Activated naive CD4-positive, alpha-beta T cell treated with anti-CD3 and anti-CD28 coated beads, Interleukin-2, amount 10 ng/mL, durations not matched to agents 7 days and 5 days (primary cell): ENCODE data around the gene TMEM229A.
"Not testable (repeated sequence)": the region's sequence is repeated elsewhere in the genome, so short reads cannot be mapped to it uniquely, and the experiment has no call there.

ENCODE experiments used
- CTCF ChIA-PET: fragments of 350-600 bp; sonication (Branson Sonifier 250); formaldehyde crosslinking; loops from one replicate; lab custom pipeline; 2021; ENCODE audit warnings: antibody characterized with exemption; lab: Charles Lee
- DNase-seq: peaks from one replicate; pipeline ENCODE4 v3.0.0-alpha.2; 2020
- H3K27ac Mint-ChIP-seq: one replicate; pipeline ENCODE4 v1.8.0; 2021; ENCODE audit warnings: mild to moderate bottlenecking, moderate library complexity, mixed read lengths
- H3K27me3 Mint-ChIP-seq: one replicate; pipeline ENCODE4 v1.8.0; 2021; ENCODE audit warnings: mild to moderate bottlenecking, mixed read lengths
- H3K36me3 Mint-ChIP-seq: one replicate; pipeline ENCODE4 v1.8.0; 2021; ENCODE audit warnings: mixed read lengths
- H3K4me1 Mint-ChIP-seq: one replicate; pipeline ENCODE4 v1.8.0; 2021; ENCODE audit warnings: mixed read lengths
- H3K4me3 Mint-ChIP-seq: one replicate; pipeline ENCODE4 v1.8.0; 2021; ENCODE audit warnings: mild to moderate bottlenecking, moderate library complexity, mixed read lengths
- H3K9me3 Mint-ChIP-seq: one replicate; pipeline ENCODE4 v1.8.0; 2021; ENCODE audit warnings: mixed read lengths

The TMEM229A gene

GRCh38 chr7:124042826-124043225, 10.0 kb upstream of the TMEM229A start:
- Mint-ChIP-seq H3K27me3 (no peaks in the 10 kb centered on the region), H3K4me3 (no peak overlapping the region), H3K27ac (no peak overlapping the region), H3K9me3 (no peaks in the 10 kb centered on the region), H3K36me3 (no peaks in the 10 kb centered on the region), H3K4me1 (no peaks in the 10 kb centered on the region)
- no peak for DNase-seq
- CTCF ChIA-PET, result no interaction called here

GRCh38 chr7:124041439-124041838, 8.6 kb upstream of the TMEM229A start:
- no peak overlapping the region for H3K4me3 Mint-ChIP-seq
- no peak overlapping the region for H3K27ac Mint-ChIP-seq
- H3K9me3 Mint-ChIP-seq, result no peaks in the 10 kb centered on the region
- H3K27me3 Mint-ChIP-seq, result peaks cover 1% of the 10 kb centered on the region
- no peaks in the 10 kb centered on the region for H3K36me3 Mint-ChIP-seq
- no peak for DNase-seq
- H3K4me1 Mint-ChIP-seq, result no peaks in the 10 kb centered on the region
- CTCF ChIA-PET, result no interaction called here

- H3K4me1 Mint-ChIP-seq, H3K27ac Mint-ChIP-seq, DNase-seq, H3K9me3 Mint-ChIP-seq, CTCF ChIA-PET, H3K4me3 Mint-ChIP-seq, H3K36me3 Mint-ChIP-seq: not testable (repeated sequence)
- H3K27me3 Mint-ChIP-seq, result peaks cover 27% of the 10 kb centered on the region
Measured at GRCh38 chr7:124037902-124038301, 5.0 kb upstream of the TMEM229A start.

- CTCF ChIA-PET, result no interaction called here
- Mint-ChIP-seq H3K4me3 (no peak overlapping the region), H3K27ac (no peak overlapping the region), H3K4me1 (peaks cover 10% of the 10 kb centered on the region), H3K9me3 (no peaks in the 10 kb centered on the region), H3K36me3 (no peaks in the 10 kb centered on the region), H3K27me3 (peaks cover 47% of the 10 kb centered on the region)
- DNase-seq, result no peak
Measured at GRCh38 chr7:124035706-124036105, 2.8 kb upstream of the TMEM229A start.

- CTCF ChIA-PET, result no interaction called here
Measured at GRCh38 chr7:124034754-124035100, 1.9 kb upstream of the TMEM229A start.

GRCh38 chr7:124033807-124034753, 1.2 kb upstream of the TMEM229A start:
- peaks cover 10% of the 10 kb centered on the region for H3K4me1 Mint-ChIP-seq

More at GRCh38 chr7:124034754-124035100, 1.9 kb upstream of the TMEM229A start:
- H3K9me3 Mint-ChIP-seq, result no peaks in the 10 kb centered on the region
- H3K4me3 Mint-ChIP-seq, result no peak overlapping the region
- DNase-seq, result no peak
- peaks cover 47% of the 10 kb centered on the region for H3K27me3 Mint-ChIP-seq
- H3K4me1 Mint-ChIP-seq, result peaks cover 10% of the 10 kb centered on the region
- no peaks in the 10 kb centered on the region for H3K36me3 Mint-ChIP-seq
- no peak overlapping the region for H3K27ac Mint-ChIP-seq

GRCh38 chr7:124033095-124033806, 384 bp upstream of the TMEM229A start:
- no peak for DNase-seq
- peaks cover 10% of the 10 kb centered on the region for H3K4me1 Mint-ChIP-seq
- H3K9me3 Mint-ChIP-seq, result no peaks in the 10 kb centered on the region
- no peaks in the 10 kb centered on the region for H3K36me3 Mint-ChIP-seq
- H3K27ac Mint-ChIP-seq, result no peak overlapping the region
- no peak overlapping the region for H3K4me3 Mint-ChIP-seq
- H3K27me3 Mint-ChIP-seq, result peaks cover 47% of the 10 kb centered on the region
- CTCF ChIA-PET, result no interaction called here

More at GRCh38 chr7:124033807-124034753, 1.2 kb upstream of the TMEM229A start:
- Mint-ChIP-seq H3K27me3 (peaks cover 47% of the 10 kb centered on the region), H3K36me3 (no peaks in the 10 kb centered on the region), H3K27ac (no peak overlapping the region), H3K4me3 (peak overlapping the region; percentile 15), H3K9me3 (no peaks in the 10 kb centered on the region)
- CTCF ChIA-PET, result no interaction called here
- DNase-seq, result no peak

DNA sequence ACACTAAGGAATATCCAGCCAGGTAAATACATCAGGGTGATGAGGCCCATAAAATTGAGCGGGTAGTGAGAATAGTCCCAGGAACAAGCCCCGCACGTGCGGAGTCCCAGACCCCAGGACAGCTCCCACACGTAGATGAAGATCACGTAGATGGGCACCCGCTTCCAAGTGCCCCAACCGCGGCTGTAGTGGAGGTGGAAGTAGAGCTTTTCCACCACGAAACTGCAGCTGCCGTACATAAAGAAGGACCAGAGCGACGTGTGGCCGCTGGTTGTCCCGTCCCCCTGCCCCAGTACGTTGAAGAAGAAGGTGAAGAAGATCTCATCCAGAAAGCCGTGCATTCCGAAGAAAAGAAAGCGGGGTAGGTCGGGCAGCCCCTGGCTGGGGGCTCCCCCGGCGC, 948 bp downstream of the TMEM229A start:
- Mint-ChIP-seq H3K4me3 (peak overlapping the region; percentile 31), H3K9me3 (no peaks in the 10 kb centered on the region), H3K4me1 (peaks cover 10% of the 10 kb centered on the region), H3K27ac (no peak overlapping the region), H3K27me3 (peaks cover 47% of the 10 kb centered on the region), H3K36me3 (no peaks in the 10 kb centered on the region)
- CTCF ChIA-PET, result no interaction called here
- DNase-seq, result no peak

DNA sequence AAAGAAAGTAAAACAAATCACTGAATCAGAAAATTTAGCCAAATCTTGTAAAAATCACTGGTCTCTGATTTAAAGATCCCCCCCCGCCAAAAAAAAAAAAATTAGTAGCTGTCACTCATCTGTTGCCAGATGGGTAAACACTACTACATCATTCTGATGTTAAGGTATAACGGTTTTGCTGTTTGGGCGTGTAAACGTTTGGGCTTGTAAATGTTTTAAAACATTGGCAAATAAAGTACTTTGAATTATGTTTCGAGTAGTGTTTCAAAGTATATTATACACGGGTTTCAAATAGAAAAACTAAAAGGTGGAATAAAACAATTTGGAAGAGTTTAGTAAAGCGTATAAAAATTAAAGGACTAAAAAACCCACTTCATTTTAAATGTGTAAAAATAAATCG, 1.5 kb downstream of the TMEM229A start:
- CTCF ChIA-PET, result no interaction called here
- no peaks in the 10 kb centered on the region for H3K36me3 Mint-ChIP-seq
- peaks cover 45% of the 10 kb centered on the region for H3K27me3 Mint-ChIP-seq
- H3K4me3 Mint-ChIP-seq, result no peak overlapping the region
- no peaks in the 10 kb centered on the region for H3K9me3 Mint-ChIP-seq
- DNase-seq, result no peak
- H3K27ac Mint-ChIP-seq, result no peak overlapping the region
- H3K4me1 Mint-ChIP-seq, result peaks cover 10% of the 10 kb centered on the region

- CTCF ChIA-PET, result no interaction called here
- H3K4me3 Mint-ChIP-seq, result no peak overlapping the region
- no peak for DNase-seq
- H3K9me3 Mint-ChIP-seq, result no peaks in the 10 kb centered on the region
- no peaks in the 10 kb centered on the region for H3K36me3 Mint-ChIP-seq
- no peak overlapping the region for H3K27ac Mint-ChIP-seq
- H3K4me1 Mint-ChIP-seq, result peaks cover 10% of the 10 kb centered on the region
- peaks cover 42% of the 10 kb centered on the region for H3K27me3 Mint-ChIP-seq
Measured at GRCh38 chr7:124030964-124031363, 1.9 kb downstream of the TMEM229A start.

DNA sequence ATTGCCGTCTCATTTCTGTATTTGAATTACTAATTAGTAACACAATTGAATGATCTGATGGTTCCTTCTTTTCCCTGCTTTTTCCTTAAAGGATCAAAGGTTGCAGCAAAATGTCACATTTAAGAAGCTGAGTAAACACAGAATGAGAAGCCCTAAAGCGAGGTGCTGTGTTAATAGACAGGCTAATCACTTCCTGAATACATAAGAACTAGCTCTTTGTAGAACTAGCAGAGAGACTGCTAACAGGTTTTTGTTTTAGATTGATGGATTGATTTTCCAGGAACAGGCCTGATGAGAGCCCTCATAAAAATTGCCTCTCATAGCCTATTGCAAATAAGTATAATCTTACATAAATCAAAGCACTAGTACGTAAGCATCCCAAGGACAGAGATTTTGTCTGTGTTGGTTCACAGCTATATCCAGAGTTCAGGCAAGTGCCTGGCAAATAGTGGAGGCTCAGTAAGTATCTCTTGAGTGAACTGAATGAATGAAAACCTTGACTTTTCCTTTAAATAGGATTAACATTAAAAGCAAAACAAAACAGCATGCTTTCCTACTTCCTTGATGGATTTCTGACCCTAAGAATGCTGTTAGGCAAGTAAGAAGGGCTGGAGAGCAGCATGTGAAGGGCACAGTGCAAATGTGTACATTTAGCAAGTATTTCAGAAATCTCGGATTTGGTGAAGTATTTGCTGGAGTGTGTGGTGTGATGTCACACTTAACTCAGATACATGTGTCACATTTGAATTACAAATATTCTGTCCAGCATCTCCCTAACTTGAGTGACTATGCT, 3.3 kb downstream of the TMEM229A start:
- no peak for DNase-seq
- no peaks in the 10 kb centered on the region for H3K36me3 Mint-ChIP-seq
- no peak overlapping the region for H3K27ac Mint-ChIP-seq
- H3K27me3 Mint-ChIP-seq, result peaks cover 35% of the 10 kb centered on the region
- CTCF ChIA-PET, result interaction anchor here (1.1 kb wide), 1 partner anchor 71 kb away, joined by 3 read pairs; no protein-coding TSS in a partner anchor
- H3K4me3 Mint-ChIP-seq, result no peak overlapping the region
- H3K9me3 Mint-ChIP-seq, result no peaks in the 10 kb centered on the region
- H3K4me1 Mint-ChIP-seq, result peaks cover 10% of the 10 kb centered on the region

GRCh38 chr7:124027236-124027635, 5.6 kb downstream of the TMEM229A start:
- Mint-ChIP-seq H3K4me3 (no peak overlapping the region), H3K27me3 (peaks cover 15% of the 10 kb centered on the region), H3K36me3 (no peaks in the 10 kb centered on the region), H3K27ac (no peak overlapping the region), H3K4me1 (peaks cover 5% of the 10 kb centered on the region), H3K9me3 (no peaks in the 10 kb centered on the region)
- DNase-seq, result no peak
- CTCF ChIA-PET, result no interaction called here

DNA sequence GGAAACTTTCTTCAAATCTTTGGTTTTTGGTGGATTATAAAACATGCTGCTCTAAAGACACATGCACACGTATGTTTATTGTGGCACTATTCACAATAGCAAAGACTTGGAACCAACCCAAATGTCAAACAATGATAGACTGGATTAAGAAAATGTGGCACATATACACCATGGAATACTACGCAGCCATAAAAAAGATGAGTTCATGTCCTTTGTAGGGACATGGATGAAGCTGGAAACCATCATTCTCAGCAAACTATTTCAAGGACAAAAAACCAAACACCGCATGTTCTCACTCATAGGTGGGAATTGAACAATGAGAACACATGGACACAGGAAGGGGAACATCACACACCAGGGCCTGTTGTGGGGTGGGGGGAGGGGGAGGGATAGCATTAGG, 8.5 kb downstream of the TMEM229A start:
- H3K4me1 Mint-ChIP-seq, H3K9me3 Mint-ChIP-seq, H3K36me3 Mint-ChIP-seq, H3K27me3 Mint-ChIP-seq, H3K27ac Mint-ChIP-seq, H3K4me3 Mint-ChIP-seq, CTCF ChIA-PET, DNase-seq: not testable (repeated sequence)

GRCh38 chr7:124022551-124022950, 10.3 kb downstream of the TMEM229A start:
- Mint-ChIP-seq H3K27me3 (no peaks in the 10 kb centered on the region), H3K36me3 (no peaks in the 10 kb centered on the region), H3K4me3 (no peak overlapping the region), H3K9me3 (no peaks in the 10 kb centered on the region), H3K27ac (no peak overlapping the region), H3K4me1 (no peaks in the 10 kb centered on the region)
- DNase-seq, result no peak
- CTCF ChIA-PET, result no interaction called here
